Peyer's patch (tissue), 4 donors: ENCODE results near the gene WHAMM.

Experiments
- CTCF ChIP-seq, 6 experiments: fragments of 450-650 bp in 4 of 6; fragments of 200-600 bp in 2 of 6; sonication (generic) in 1 of 6; IDR thresholded peaks; one replicate each; pipeline ENCODE4 v1.5.1; 2017 to 2019; ENCODE audit warnings: antibody characterized with exemption in 6 of 6, mild to moderate bottlenecking in 3 of 6, moderate library complexity in 1 of 6
- POLR2A ChIP-seq, 2 donors: fragments of 450-650 bp; IDR thresholded peaks; one replicate each; pipeline ENCODE4 v1.5.1; 2017; ENCODE audit warnings: antibody characterized with exemption in 2 of 2, mild to moderate bottlenecking in 2 of 2, moderate library complexity in 2 of 2

- TF ChIP-seq CTCF (IDR thresholded peaks at IDR 0.05) = no peak
- TF ChIP-seq POLR2A (IDR thresholded peaks at IDR 0.05) = no peak
Measured at GRCh38 chr15:82851981-82852511, 42.6 kb downstream of the WHAMM start.
